Endodermal cell (in vitro differentiated cells): Measurements from ENCODE around the gene CFAP61. TPM values are rescaled to one million over a fixed set of nuclear protein-coding genes. Genes with fewer than 3 reads are reported as not detected.

Experiments used
- DNase-seq: peaks from one replicate; pipeline ENCODE4 v3.0.0-alpha.2; 2017
- H3K27ac ChIP-seq: 2 replicates; pipeline ENCODE4 v1.5.1; 2013; ENCODE audit warnings: mild to moderate bottlenecking, low read depth, low read length, moderate library complexity
- H3K27me3 ChIP-seq: 2 replicates; pipeline ENCODE4 v1.6.1; 2013; ENCODE audit warnings: mild to moderate bottlenecking, low read length, moderate library complexity; ENCODE audit not compliant: insufficient read depth, control insufficient read depth, poor library complexity, severe bottlenecking
- H3K36me3 ChIP-seq: 2 replicates; pipeline ENCODE4 v1.7.0; 2013; ENCODE audit warnings: mild to moderate bottlenecking, low read length, moderate library complexity; ENCODE audit not compliant: control insufficient read depth, insufficient read depth
- H3K4me1 ChIP-seq: one replicate; pipeline ENCODE4 v1.7.0; 2013; ENCODE audit warnings: low read length; ENCODE audit not compliant: control insufficient read depth, insufficient read depth
- H3K4me3 ChIP-seq: 2 replicates; pipeline ENCODE4 v1.5.1; 2013; ENCODE audit warnings: mild to moderate bottlenecking, low read length, moderate library complexity
- H3K9ac ChIP-seq: 2 replicates; pipeline ENCODE4 v1.6.1; 2013; ENCODE audit warnings: mild to moderate bottlenecking, low read length, moderate library complexity; ENCODE audit not compliant: poor library complexity, severe bottlenecking; ENCODE audit errors: extremely low read depth
- H3K9me3 ChIP-seq: 2 replicates; pipeline ENCODE4 v1.6.1; 2013; ENCODE audit warnings: mild to moderate bottlenecking, low read length, moderate library complexity; ENCODE audit not compliant: control insufficient read depth
- H3K27ac Mint-ChIP-seq: 2 replicates; pipeline ENCODE4 v1.8.0; 2020; ENCODE audit warnings: mixed read lengths
- H3K27me3 Mint-ChIP-seq: 2 replicates; pipeline ENCODE4 v1.8.0; 2021; ENCODE audit warnings: mild to moderate bottlenecking, mixed read lengths; ENCODE audit not compliant: insufficient read depth
- H3K36me3 Mint-ChIP-seq: 2 replicates; pipeline ENCODE4 v1.8.0; 2020; ENCODE audit warnings: low read depth, mixed read lengths
- H3K4me1 Mint-ChIP-seq: 2 replicates; pipeline ENCODE4 v1.8.0; 2020; ENCODE audit warnings: mixed read lengths
- H3K4me3 Mint-ChIP-seq: 2 replicates; pipeline ENCODE4 v1.8.0; 2020; ENCODE audit warnings: mild to moderate bottlenecking, moderate library complexity, mixed read lengths
- H3K9me3 Mint-ChIP-seq: 2 replicates; pipeline ENCODE4 v1.8.0; 2020; ENCODE audit warnings: mild to moderate bottlenecking, mixed read lengths
- CTCF ChIP-seq: fragments of 200-600 bp; sonication (generic); conservative IDR thresholded peaks from 2 replicates; pipeline ENCODE4 v1.5.0; 2021; ENCODE audit warnings: antibody characterized with exemption, mild to moderate bottlenecking
- WGBS, 2 experiments: methylation state at CpG; one replicate each; pipeline versions ENCODE4 v1.1.5 to v1.1.7; 2013; ENCODE audit warnings: missing lambda C conversion rate in 2 of 2, mixed read lengths in 1 of 2; ENCODE audit not compliant: insufficient coverage in 1 of 2, insufficient read length in 1 of 2; 5-methylcytosine and 5-hydroxymethylcytosine counted together
- total RNA-seq, 2 donors: library from RNA; stranded (reverse); fragmentation: NEBNext Ultra II Directional in 1 of 2; extraction: Animal tissue kit (Norgen Biotek cat#: 25700) in 1 of 2; gene quantifications; 2 replicates in 1 of 2; 3 replicates in 1 of 2; pipeline ENCODE4 v1.2.1, GENCODE V29; 2021

Gene CFAP61
- total RNA-seq, 2 donors from 2014 or later: 0.64 to 0.73 TPM

GRCh38 chr20:20137851-20138250, 85.5 kb downstream of the CFAP61 start:
- no peak for TF ChIP-seq CTCF
- H3K4me3 Mint-ChIP-seq: no peak overlapping the region
- H3K27me3 ChIP-seq: peaks cover 8% of the 10 kb centered on the region
- H3K9ac ChIP-seq: no peak overlapping the region
- 95 to 100% methylated on average over 3 to 5 of the region's 5 CpGs for WGBS, 2 experiments
- peaks cover 15% of the 10 kb centered on the region for H3K9me3 Mint-ChIP-seq
- no peaks in the 10 kb centered on the region for H3K36me3 Mint-ChIP-seq
- peaks cover 45% of the 10 kb centered on the region for H3K9me3 ChIP-seq
- H3K4me1 Mint-ChIP-seq: no peaks in the 10 kb centered on the region
- DNase-seq: no peak
- no peaks in the 10 kb centered on the region for H3K4me1 ChIP-seq
- H3K36me3 ChIP-seq: no peaks in the 10 kb centered on the region
- no peak overlapping the region for H3K27ac ChIP-seq
- H3K27me3 Mint-ChIP-seq: peaks cover 29% of the 10 kb centered on the region
- H3K27ac Mint-ChIP-seq: no peak overlapping the region
- H3K4me3 ChIP-seq: no peak overlapping the region

GRCh38 chr20:20138301-20139064, 86.2 kb downstream of the CFAP61 start:
- Histone ChIP-seq H3K4me3 (no peak overlapping the region), H3K27me3 (peaks cover 10% of the 10 kb centered on the region), H3K36me3 (no peaks in the 10 kb centered on the region), H3K27ac (no peak overlapping the region), H3K4me1 (no peaks in the 10 kb centered on the region), H3K9me3 (peaks cover 38% of the 10 kb centered on the region), H3K9ac (no peak overlapping the region)
- H3K27ac Mint-ChIP-seq: no peak overlapping the region
- H3K36me3 Mint-ChIP-seq: no peaks in the 10 kb centered on the region
- no peak for DNase-seq
- no peak overlapping the region for H3K4me3 Mint-ChIP-seq
- peaks cover 30% of the 10 kb centered on the region for H3K27me3 Mint-ChIP-seq
- WGBS, 2 experiments: 90 to 100% methylated on average over 4 of the region's 4 CpGs
- no peak for TF ChIP-seq CTCF
- peaks cover 9% of the 10 kb centered on the region for H3K9me3 Mint-ChIP-seq
- H3K4me1 Mint-ChIP-seq: no peaks in the 10 kb centered on the region

- Histone ChIP-seq H3K9me3 (peaks cover 29% of the 10 kb centered on the region), H3K4me3 (no peak overlapping the region), H3K4me1 (no peaks in the 10 kb centered on the region), H3K27me3 (peaks cover 14% of the 10 kb centered on the region), H3K9ac (no peak overlapping the region), H3K27ac (no peak overlapping the region), H3K36me3 (no peaks in the 10 kb centered on the region)
- no peak for DNase-seq
- WGBS, 2 experiments: 82 to 94% methylated on average over 2 to 5 of the region's 5 CpGs
- Mint-ChIP-seq H3K4me3 (no peak overlapping the region), H3K36me3 (no peaks in the 10 kb centered on the region), H3K27me3 (peaks cover 34% of the 10 kb centered on the region), H3K9me3 (peaks cover 9% of the 10 kb centered on the region), H3K4me1 (no peaks in the 10 kb centered on the region), H3K27ac (no peak overlapping the region)
- no peak for TF ChIP-seq CTCF
These were observed 87.1 kb downstream of the CFAP61 start for GRCh38 chr20:20139403-20139802.
